GM21381 (cell line): ENCODE results near the gene SIK3.

Experiments
- ATAC-seq: cut with Tn5 transposase; IDR thresholded peaks from one replicate; pipeline ENCODE4 v1.9.1; 2021; ENCODE audit warnings: mild to moderate bottlenecking, moderate library complexity; ENCODE audit not compliant: unreplicated experiment

The SIK3 gene

DNA sequence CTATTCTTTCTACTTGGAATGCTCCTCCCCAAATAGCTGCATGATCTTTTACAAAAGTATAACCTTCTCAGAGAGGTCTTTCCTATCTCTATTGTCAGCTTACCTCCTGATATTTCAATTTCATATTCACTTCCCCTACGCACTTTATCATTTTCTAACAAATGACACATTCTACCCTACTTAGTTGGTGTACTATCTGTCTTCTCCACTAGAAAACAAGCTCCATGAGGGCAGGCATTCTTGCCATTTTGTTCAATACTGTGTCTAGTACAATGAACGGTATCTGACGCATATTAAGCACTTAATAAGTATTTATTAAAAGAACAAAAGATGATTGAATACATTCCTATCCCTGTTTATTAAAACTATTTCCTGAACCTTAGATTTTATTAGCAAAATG, 164.3 kb downstream of the SIK3 start:
- ATAC-seq, result no peak

DNA sequence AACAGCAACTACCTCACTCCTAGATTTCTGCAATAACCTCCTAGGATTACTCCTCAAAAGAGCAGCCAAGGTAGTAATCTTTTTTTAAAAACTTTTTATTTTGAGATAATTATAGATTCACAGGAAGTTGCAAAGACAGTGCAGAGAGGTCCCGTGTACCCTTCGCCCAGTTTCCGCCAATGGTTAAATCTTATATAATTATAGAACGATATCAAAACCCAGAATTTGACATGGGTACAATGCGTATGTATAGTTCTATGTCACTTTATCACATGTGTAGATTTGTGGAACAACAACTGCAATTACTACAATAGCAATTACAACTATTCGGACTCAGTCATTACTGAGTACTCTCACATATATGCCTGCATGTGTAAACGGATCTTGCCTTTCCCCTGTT, 166.0 kb downstream of the SIK3 start:
- ATAC-seq, result no peak

DNA sequence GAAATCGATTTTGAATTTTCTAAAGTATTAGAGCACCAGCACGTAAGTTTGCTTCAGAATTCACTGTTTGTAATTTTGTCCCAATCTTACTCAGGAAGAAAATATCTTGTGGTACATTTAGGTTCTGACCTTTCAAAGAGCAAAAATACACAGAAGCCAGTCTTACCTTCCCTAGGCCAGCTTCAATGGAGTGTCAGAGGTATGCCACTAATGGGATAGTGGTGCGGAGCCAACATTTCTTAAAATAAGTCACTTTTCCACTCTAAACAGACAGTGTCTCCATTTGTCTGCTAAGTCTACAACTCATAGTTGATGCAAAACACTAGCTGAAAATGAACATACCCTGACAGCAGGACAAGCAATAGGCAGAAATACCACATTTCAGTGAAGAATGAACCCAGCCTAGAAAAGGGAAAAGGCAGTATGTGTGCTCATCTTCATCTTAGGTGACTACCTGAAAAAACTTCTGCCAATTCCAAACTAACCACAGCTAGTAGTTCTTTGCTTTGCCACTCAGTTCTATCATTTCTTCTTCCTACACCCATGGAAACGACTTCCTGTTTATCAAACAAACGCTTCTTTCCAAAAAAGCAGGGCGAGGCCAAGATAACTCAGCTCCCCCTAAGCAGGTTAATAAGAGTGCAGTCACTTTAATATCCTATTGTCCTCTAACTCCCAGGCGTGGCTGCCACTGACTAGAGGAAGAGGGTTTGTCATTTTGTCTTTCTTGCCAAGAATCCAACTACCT, 166.8 kb downstream of the SIK3 start:
- no peak for ATAC-seq

DNA sequence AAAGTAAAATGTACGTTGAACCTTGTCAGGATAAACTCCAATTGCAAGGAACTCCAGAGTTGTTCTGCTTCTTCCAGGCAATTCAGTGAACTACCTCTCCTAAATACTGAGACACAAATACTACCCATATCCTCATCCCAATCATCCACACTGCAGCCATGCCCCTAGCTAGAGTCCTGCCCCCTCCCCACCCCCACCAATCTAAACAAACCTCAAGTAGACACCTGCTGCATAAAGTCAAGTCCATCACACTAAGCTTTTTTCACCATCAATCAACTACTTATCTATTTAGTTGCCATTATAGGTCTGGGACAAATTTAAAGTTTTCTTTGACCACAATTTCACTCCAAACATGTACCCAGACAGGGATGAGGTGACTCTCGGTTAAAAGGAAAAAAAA, 167.6 kb downstream of the SIK3 start:
- ATAC-seq, result no peak

DNA sequence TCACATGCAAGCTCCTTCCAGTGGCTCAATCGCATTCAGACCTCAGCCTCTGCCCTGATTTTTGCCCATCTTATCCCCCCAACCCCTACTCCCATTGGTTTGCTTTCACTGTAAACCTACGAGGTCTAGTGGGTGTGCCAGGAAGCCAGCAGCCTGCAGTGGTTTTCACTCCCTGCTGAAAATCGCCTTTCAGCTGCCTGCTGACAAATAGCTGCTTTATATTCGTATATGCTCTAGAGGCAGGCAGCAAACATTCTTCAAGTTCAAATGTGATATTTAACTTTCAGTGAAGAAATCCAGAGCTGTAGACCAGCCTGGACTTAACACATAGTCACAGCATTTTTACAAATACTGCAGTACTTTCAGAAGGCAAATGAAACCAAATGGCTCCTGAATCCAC, 168.1 kb downstream of the SIK3 start:
- ATAC-seq, result no peak

DNA sequence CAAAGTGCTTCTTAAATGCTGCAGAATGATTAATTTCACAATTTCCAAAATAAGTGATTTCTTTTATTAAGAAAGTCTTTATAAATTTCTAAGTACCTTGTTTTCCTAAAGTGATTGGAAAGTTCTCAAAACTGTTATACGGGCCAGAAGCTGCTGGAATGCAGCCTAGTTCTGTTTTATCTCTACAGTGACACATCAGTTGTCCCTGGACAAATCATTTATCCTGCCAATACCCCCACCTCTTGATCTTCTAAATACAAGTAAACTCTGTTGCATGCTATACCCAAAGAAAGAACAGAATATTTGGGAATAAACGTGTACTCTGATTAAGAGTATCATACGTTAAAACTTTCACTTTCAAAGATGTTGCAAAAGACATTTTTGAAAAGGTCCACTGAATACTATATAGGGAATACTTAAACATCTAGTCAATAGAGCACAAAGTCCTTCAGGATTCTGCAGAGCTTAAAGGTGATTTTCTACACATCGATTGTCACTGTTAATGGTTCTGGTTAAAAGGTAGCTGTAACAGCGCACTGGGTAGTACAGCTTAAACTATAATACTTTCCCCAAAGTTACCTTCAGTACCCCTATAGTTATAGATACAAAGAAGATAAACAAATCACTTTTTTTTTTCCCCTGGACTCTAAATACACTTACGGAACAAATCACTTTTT, 168.7 kb downstream of the SIK3 start:
- ATAC-seq, result no peak

DNA sequence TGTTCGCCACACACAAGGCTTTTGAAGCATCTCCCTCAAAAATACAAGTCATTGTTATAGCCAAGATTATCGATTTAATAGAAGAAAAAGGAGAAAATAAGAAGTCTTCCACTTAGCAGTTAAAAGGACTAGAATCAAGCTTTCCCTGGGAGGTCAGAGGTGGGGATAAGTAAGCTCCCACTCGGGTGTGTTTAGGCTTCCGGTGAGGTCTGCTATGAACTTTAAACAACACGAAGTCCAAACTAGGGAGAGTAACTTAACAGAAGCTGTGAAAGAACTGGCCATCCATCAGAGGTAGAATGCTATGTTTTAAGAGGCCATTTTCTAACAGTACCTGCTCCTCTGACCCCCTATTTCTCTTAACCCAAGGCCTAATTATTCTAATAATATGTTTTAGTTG, 169.4 kb downstream of the SIK3 start:
- no peak for ATAC-seq

DNA sequence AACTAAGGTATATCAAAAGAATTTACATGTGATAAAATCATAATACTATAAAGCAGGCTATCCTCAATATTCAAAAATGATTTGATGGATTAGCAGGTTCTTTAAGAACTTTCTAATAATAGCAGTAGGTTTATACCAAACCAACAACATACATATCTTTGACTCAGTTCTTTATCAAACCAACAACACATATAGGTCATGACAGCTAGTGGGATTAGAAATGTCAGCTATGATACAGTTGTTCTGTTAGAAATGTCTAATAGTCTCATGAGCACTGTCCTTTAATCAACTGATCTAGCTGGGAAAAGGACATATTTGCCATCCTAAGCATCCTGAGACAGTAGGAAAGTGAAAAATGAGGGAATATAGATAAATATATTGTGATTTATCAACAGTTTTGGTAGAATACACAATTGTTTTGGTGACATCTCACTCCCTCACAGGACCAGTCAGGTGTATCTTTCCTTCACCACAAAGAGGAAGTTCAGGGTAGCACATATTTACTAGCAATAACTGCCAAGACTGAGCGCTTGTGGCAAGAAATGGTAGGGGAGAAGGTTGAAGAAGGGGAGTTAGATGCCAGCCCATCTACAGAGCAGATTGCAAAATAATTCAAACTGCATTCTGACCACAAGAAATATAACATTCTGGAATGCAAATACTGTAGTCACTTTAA, 170.0 kb downstream of the SIK3 start:
- peak; percentile 77 for ATAC-seq

DNA sequence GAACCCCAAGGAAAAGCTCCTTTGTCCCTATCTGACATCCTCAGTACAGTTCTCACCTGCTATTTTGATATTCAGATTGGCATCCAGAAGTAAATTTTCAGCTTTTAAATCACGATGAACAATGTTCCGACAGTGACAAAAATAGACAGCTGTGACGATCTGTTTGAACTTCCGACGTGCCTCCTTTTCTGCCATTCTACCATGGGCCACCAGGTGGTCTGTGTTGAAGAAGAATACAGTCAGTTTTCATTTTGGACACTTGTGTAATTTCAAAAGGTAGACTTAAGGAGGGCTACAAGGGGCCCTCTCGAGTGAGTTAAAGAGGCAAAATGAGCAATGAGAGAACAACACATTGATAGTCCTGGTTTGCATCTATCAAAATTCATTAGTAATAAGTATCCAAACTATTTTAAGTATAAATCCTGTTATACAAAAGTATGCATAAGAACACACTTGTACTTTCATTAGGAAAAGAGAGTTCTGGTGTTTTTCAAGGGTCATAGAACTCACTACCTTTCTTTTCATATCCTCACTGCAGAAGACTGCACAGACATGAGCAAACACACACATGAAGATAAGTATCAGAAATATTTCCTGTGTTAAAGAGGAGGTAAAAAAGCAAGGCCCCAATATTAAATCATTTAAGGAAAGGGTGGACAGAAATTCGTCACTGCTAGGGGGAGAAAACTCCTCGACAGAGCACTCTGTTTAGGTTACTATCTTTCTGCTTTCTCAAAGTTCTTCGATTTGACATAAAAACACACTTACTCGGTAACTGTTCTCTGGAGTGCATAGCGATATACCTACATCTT, 170.9 kb downstream of the SIK3 start:
- no peak for ATAC-seq

DNA sequence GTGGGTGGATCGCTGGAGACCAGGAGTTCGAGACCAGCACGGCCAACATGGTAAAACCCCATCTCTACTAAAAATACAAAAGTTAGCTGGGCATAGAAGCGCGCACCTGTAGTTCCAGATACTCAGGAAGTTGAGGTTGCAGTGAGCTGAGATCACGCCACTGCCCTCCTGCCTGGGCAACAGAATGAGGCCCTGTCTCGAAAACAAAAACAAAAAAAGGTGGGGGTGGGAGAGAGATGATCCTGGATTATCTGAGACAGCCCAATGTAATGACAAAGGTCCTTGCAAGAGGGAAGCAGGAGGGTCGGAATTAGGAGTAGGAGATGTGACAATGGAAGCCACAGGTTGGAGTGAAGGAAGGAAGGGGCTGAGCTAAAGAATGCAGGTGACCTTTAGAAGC, 173.2 kb downstream of the SIK3 start:
- peak; percentile 35 for ATAC-seq

DNA sequence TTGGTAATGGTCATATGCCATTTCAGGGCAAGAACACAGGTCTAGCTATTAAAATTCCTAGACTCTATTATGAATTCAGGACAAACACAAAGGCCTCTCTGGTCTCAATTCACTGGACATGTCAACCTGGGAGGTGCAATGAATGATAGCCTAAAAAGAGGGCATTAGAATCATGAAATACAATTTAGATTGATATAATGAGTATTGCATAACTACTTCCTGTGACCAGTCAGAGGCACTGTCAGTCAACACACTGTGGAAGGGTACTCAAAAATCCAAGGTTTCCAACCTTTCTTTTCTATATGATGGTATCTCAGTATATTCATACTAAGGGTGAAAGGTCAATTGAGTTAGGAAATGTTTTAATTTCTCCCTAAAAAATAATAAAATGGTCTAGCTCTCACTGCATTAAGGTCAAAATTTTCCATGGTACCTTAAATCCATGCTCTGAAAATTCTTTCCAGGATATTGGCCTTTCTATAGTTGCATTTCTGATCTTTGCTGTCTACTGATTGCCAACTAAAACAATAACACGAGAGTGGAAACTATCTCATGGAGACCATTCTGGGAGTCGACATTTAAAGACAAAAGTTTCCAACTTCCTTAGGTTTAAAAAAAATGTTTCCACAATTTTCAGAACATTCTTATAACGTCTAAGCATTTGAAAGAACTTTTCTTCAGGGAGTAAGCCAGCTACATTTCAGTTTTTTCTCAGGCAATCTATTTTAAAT, 179.1 kb downstream of the SIK3 start:
- ATAC-seq, result no peak

DNA sequence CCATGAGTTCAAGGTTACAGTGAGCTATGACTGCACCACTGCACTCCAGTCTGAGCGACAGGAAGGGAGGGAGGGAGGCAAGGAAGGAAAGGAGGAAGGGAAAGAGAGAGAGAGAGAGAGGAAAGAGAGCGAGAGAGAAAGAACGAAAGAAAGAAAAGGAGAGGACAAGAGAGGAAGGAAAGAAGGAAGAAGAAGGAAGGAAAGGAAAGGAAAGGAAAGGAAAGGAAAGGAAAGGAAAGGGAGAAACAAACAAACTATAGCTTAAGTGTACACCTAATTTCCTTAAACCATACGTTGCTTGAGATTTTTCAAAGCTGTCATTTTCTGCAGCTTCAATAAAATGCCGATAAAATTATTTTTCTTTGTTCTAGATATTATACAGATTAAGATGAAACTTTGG, 180.6 kb downstream of the SIK3 start:
- ATAC-seq, result no peak

DNA sequence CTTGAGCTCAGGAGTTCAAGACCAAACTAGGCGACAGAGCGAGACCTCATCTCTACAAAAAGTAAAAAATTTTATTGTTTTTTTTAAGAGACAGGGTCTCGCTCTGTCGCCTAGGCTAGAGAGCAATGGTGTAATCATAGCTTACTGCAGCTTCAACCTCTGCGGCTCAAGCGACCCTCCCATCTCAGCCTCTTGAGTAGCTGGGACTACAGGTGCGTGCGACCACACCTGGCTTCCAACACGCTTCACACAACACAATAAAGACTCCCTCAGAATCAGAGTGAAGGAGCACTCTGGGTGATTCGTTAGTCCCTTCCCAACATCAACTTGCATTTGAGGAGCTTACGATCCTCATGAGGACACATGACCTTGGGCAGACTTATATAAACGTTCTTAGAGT, 181.3 kb downstream of the SIK3 start:
- no peak for ATAC-seq

DNA sequence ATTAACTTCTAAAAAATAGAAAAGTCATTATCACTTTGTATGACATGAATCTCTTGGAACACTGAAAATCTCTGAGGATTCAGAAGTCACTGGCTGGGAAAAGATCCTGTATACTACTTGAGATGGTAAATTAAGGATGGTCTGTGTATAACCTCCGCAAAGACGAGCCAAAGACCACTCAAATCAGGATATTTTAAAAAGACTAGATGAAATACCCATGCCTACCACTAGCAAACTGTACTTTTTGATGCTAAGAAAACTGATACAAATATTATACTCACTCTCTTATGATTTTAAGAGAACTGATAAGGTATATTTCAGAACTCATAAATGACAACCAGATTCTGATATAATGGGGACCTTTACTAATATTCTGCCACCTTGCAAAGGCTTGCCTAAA, 182.2 kb downstream of the SIK3 start:
- ATAC-seq, result no peak

DNA sequence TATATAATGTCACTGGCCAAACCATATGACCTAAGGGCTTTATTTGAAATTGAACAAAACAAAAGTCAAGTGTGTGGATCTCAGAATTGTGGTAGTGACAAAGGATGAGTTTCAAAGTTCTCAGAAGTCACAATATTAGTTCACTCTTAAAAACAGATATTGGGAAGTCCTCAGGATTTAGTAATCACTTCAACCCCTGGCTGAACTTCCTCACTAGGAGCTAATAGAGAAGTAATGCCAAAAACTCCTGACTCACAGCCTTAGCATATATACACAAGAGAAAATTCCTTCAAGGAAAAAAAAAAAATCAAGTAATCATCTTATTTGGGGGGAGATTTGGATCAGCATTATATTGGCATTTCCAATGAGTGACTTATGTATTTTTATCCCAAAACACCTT, 185.2 kb downstream of the SIK3 start:
- ATAC-seq, result no peak

DNA sequence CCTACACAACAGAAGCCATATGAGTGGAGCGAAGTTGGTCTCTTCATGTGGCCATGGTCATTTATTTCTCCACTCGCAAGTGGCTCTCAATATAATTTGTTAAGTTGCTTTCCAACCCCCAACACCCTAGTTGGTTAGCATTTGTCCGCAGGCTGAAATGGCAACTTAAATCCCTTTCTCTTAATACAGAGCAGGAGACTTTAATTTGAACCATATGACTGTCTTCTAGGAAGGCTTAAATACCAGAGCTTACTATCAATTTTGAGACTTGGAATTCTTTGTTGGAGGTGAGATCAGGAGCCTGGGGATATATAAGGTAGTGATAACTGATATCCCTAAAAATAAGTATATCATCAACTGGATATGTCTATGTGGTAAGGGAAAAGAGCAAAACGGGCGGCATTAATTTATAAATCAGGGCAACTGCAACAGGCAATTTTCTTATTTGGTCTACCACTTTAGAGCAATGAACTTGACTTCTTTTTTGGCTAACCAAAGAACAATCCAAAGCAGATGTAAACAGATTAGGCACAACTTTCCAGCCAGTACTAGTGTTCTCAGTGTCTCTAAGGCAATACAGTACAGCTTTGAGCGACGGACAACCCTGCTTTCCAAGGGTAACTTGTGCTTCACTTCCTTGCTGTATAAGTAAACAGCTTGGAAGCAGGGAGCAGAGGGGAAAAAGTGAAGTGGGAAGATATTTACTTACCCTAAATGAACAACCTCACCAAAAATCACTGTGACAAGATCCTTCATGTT, 186.1 kb downstream of the SIK3 start:
- ATAC-seq, result no peak

DNA sequence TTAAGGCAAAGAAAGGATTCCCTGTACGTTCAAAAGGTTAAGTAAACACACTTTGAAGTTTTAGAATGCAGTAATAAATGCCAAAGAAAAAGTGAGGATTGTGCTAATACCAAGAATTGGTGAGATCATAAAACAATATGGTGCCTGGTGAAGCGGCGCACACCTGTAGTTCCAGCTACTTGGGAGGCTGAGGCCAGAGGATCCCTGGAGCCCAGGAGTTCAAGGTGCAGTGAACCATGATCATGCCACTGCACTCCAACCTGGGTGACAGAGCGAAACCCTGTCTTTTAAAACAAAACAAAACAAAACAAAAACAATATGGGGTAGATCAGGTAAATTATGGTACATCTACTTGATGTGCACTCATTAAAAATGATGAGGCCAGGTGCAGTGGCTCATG, 187.4 kb downstream of the SIK3 start:
- ATAC-seq, result no peak

DNA sequence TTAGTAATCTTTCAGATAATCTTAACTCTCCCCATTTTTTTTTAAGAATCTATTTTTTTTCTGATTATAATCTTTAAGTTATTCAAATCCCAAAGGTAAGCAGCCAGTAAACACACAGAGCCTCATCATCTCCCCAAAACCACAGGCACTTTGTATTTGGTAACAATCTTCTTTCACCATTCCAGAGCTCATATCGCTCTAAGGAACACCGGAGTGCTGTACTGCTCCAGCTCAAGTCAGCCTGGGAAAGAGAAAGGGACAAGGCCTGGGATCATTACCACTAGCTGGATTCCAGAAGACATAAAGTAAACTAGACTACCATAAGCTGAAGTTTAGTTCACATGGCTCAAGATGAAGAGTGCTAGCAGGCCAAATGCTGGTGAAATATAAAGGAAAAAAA, 187.8 kb downstream of the SIK3 start:
- ATAC-seq, result no peak

DNA sequence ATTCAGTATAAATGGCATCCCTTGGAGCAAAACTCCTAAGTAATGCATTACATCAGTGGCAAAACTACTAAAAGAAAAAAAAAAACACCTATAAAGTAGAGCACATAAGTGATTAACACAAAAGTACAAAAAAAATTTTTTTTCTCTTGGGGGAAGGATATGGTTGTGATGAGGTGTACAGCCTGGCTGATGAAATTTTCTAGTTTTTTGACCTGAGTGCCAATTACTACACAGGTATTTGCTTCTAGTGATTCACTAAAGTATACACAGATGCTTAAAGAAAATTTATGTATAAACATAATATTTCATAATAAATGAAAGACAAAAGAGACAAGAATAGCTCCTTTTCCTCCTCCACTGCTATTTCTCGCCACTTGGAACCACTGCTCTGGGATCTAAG, 189.0 kb downstream of the SIK3 start:
- no peak for ATAC-seq

DNA sequence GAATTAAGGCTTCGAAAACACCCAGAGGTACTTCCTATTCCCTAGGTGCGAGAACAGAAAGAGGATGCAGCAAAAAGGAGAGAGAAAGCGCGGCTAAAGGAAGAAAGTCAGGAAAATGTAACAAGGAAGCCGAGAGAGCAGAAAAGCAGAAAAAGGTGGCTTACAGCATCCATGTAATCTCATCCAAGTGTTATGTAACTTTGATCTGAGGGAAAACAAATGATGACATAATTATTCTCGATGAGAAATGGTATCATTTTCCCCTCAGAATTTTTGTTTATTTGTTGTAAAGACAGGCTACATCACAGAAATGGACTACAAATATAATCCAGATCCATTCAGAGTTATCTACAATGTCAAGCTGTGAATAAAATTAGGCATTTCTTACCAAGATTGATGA, 191.7 kb downstream of the SIK3 start:
- ATAC-seq, result no peak
